ENCODE data around the gene ATAD3B.
A peak's percentile ranks its signal among the peaks of the same experiment; 100 is the strongest.

The ATAD3B gene

DNA sequence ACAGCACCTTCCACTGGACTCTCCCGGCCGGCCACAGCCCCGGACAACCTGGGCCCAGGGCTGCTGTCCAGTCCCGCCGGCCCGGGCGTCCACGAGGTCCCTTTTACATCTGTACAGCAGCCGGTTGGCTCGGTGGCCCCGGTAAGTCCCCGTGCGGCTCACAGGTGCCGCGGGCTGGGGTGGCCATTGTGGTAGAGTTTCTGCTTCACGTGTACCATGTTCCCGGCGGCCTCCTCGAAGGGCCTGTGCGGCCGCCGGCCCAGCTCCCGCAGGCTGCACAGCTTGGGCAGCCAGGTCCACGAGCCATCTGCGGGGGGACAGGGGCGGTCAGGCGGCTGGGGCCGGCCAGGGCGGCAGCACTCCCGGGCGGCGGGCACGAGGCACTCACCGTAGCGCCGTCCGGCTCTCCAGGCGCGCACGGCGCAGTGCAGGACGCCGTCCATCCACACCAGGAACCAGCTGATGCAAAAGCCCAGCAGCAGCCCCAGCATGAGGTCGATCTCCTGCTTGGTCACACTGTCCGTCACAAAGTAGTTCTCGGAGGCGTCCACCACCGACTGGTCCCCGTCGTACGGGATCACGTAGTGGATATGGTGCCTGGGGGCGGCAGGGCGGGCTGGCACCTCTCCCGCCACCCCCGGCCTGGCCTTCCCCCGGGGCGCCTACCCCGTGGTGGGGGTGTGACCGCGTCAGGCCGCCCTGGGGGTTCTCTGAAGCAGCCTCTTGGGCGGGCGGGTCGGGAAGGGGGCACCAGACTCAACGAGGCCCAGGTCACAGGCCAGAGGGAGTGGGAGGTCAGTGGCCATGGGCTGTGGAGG lies 63.8 kb downstream of the ATAD3B start:
- peak; percentile 46 for DNase-seq (ENCODE audit: low spot score)

DNA sequence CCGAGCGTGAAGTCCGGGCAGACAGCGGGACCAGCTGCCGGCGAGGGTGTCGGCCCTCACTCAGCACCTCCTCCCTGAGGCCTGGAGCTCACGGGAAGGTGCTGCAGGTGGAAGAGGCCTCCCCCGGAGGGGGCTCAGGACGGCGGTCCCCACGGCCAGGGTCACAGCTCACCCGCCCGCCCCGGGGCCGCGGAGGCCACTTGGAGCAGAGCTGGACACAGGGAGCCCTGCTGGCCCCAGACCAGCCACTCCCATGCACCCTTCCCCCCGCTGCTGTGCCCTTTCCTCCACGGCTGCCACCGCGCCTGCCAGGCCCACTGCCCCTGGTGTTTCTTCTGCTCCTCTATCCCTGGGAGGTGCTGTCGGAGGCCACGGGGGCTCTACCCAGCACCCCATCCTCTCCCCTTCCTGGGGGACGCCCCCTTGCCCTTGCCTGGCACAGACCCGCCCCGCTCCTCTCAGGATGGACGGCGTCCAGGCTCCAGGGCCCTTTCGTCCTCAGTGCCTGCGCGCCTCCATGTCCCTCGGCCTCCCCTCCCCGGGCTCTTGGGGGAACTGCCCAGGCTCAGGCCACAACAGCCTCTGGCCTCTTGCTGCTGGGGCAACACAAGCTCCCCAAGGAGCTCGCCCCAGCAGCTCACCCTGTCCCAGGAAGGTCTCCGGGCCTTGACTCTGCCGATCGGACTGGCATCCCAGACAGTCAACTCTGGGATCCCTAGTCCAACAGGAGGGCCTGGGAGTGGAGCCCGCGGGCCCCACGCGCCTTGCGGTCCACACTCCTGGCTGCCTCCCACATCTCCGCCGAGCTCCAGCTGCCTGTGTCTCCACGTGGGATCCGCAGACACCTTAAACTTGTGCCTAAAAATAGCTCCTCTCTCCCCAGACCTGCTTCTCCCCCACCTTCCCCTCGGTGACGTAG lies 64.7 kb downstream of the ATAD3B start:
- DNase-seq (ENCODE audit: low spot score): peak; percentile 41

DNA sequence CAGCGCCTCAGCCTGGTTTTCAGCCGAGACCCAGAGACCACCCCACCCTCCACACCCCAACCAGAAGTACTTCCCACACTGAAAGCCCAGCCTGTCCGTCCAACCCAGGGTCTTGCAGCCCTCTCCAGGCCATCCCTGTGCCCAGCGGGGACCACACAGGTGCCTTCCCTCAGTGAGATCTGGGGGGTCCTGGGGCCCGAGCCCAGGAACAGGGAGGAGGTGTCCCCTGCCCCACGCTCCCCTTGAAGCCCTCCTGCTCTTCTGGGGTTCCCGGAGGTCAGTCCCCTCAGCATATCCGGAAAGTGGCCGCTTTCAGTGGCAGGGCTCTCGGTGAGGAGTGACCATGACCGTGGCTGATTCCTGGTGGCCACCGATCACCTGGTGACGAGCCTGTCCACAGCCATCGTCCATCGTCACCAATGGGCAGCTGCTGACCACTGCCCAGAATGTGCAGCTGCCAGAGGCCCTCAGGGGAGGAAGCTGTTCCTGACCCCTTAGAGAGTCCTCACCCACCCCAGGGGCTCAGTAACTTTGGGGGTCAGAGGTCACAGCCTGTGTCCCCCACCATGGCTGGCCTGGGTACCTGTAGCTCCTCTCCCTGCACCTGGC lies 65.5 kb downstream of the ATAD3B start:
- DNase-seq (ENCODE audit: low spot score): no peak

DNA sequence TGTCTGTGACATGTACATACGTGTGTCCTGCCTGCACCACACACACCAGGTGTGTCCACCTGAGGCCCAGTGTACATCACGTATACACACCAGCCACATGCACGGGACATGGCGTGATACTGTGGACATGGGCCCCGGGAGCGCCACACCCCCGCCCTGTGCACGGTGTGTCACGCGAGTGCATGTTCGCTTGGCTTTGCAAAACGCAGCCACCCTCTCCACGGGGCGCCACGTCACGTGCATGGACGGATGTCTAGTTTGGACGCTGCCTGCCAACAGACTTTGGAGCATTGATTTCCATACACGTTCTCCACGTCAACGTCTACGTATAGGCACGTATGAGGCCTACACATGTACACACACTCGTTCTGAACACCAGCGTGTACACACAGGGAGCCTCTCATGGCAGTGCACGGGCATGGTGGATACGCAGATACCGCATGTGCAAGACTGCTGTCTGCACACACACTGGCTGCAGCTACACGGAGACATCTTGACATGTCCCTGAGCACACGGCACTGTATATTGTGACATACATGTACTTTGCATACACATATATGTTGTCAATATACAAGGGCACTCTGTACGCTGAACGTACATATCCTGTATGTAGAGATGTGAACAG lies 66.2 kb downstream of the ATAD3B start:
- no peak for DNase-seq (ENCODE audit: low spot score)

DNA sequence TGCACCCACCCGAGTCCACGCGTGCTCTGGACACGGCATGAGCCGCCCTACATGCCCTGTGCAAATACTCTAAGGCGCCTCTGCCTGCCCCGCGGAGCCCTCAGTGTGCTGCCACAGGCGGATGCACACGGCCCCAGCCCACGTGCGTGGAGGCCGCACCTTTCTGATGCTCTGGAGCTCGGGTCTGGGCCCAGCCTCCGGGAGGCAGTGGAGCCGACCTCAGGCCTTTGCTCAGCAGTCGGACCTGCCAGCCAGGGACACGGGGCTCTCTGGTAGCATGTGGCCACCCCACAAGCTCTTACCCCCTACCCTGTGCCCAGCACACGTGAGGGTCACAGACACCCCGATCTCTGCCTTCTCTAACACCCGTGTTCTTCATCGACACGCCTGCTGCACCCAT lies 66.8 kb downstream of the ATAD3B start:
- no peak for DNase-seq (ENCODE audit: low spot score)

DNA sequence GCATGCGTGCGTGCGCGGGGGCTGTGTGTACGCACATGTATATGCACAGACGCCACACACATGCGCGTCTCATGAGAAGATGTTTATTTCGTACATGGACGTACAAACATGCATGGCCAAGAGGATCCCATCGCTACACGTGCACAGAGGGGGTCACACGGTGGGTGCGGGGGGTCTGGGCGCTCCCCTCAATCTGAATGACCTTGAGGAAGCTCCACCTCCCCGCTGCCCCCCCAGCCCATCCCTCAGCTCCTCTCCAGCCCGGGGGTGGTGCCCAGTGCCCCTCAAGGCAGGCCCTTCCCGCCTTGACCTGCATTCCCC lies 67.4 kb downstream of the ATAD3B start:
- no peak for DNase-seq (ENCODE audit: low spot score)

DNA sequence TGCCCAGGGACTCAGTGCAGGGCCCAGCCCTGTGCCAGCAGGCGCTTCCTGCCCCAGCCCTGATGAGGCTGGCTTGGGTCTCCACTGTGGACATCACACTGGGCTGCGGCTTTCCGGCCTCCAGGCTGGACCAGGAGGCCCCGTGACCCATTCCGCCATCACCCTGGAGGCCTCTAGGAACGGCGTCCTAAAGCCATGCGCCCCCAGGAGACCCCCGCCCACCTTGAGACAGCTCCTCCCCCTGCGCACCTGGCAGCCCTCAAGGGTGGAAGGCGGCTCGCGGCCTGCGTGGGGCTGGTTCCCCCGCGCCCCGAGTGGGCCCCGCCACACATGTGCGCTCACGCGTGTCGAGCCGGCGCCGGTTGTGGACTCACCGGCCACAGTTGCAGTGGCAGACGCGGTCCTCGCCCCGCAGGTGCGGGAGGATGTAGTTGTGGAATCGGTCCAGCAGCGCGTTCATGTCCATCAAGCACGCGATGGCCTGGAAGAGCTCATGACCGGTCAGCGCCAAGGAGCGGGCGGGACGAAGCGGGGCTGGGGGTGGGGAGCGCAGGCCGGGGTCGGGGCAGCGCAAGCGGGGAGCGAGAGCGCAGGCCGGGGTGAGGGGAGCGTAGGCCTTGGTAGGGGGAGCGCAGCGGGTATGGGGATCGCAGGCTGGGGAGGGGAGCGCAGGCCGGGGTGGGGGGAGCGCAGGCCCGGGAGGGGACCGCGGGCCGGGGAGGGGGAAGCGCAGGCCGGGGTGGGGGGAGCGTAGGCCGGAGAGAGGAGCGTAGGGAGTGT lies 67.9 kb downstream of the ATAD3B start:
- DNase-seq (ENCODE audit: low spot score): no peak

DNA sequence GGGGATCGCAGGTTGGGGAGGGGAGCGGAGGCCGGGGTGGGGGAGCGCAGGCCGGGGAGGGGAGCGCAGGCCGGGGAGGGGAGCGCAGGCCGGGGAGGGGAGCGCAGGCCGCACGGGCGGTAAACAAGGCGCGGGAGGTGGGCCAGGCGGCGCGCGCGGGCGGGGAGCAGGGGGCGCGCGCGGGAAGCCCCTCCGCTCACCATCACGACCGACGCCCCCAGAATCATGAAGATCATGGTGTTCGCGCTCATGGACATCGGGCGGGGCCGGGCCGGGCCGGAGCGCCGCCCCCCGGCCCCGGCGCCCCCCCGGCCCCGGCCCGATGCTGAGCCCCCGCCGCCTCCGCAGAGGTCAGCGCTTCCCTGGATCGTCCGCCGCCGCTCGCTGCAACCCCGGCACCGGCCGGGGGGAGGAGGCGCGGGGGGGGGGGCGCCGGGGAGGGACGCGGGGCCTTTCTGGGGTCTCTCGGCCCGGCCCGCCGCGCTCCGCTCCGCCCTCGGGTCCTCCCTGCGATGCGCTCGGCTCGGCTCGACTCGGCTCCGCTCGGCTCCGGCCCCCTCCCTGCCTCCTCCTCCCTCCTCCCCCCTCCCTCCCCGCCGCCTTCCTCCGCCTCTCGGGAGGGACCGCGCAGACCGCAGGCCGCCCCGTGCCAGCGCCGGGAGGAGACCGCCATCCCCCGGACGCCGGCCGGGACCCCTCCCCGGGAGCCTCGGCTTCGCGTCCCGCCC lies 68.7 kb downstream of the ATAD3B start, which contains the start of gene TMEM240:
Gene TMEM240, minus strand, starts transcription at position 535 of the 728 bp plus-strand sequence. Its CDS starts 278 bp downstream, at position 257.
- DNase-seq (ENCODE audit: low spot score): no peak

DNA sequence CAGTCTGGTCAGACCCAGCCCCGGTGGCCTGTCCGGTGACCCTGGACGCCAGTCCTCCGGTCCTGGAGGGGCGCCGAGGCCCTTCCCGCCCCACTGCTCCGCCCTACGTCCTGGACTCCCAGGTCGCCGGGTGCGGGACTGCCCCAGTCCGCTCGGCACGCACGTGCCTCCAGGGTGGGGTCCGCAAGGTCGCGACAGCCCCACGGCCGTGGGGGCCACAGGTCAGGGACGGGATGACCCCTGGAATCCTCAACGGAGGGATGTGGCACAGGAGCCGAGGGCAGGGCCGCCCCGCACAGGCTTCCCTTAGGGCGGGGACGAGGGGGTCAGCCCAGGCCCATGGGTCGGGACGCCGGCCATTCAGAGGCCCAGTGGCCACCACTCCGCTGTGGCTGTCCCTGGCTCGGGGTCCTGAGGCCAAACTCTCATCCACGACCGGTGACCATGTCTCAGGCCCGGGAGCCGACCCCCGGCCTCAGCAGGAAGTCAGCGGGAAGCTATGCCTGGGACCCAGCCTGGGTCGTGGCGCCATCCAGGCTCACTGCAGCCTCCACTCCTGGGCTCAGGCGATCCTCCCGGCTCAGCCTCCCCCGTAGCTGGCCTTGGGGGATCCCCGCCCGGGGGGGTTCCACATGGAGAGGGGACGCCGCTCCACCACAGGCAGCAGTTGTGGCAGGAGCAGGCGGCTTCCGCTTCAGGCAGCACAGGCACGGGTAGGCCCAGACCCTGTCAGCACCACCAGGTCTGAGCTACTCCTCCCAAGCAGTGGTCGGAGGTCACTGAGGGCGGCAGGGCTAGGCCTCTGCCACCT lies 69.5 kb downstream of the ATAD3B start:
- no peak for DNase-seq (ENCODE audit: low spot score)

DNA sequence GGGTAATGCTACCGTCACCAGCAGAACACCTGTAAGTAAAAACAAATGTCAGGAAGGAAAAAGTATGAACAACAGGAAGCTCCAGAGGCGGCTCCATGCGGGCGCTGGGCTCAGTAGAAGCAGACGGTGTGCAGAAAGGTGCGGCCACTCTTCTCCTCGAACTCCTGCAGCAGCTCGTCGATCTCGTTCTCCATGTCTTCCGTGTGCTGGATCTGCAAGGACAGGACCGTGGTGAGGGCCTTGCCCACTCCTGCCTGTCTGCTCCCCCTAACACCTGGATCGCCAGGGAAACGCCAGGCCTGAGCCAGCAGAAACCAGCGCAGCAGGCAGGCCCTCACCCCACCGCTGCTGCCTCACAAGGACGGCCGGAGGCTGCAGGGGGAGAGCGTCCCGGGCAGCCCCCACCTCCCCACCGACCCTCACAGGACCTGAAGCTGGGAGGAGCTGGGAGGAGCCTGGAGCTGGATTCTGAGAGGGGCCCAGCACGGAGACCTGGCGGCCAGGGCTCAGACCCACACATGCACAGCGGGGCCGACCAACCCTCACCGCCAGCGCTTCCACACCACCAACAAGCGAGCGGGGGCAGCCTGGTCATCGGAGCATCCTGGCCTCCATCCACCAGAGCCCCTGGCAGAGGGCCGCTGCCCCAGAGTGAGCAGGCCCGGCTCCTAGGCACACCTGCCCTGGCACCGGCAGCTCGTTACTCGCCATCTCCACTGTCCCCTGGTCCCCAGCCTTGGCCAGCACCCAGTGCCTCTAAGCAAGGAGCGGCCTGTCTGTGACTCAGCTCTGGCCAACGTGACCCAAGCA lies 70.6 kb downstream of the ATAD3B start:
- DNase-seq (ENCODE audit: low spot score): no peak

DNA sequence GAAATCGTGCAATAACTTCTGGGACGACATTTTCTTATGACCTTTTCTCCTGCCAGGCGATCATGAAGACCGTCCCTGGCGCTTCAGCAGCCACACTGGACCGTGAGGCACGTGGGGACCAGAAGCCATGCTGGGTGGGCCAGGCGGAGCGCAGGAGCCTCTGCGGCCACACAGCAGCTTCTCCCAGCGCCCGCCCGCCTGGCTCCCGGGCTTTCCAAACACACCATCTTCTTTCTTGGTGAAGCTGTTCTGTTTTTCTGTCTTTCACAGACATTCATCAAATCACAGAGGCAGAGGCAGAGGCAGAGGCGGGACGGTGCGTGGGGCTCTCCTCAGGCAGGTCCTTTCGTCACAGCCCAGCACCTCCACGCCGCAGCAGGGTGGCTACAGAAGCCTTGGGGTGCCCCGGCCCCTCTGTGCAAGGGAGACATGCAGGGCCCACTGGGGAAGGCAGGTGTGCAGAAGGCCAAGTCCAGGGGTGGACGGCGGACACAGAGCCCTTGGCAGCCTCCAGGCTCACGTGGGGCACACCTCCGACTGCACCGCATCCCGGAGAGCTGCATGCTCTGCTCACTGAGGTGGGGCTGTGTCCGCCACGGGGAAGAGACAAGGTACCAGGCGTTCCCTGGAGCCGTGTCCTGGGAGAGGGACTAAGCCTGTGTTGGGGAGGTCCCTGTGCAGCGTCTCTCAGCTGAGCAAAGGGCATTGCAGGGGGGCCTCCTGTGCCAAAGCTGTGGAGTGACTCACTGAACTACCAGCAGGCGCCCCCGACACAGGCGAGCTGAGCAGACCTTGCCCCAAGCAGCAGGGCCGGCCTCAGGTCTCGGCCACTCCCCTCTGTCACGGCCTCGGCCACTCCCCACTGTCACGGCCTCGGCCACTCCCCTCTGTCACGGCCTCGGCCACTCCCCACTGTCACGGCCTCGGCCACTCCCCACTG lies 71.5 kb downstream of the ATAD3B start:
- DNase-seq (ENCODE audit: low spot score): no peak

DNA sequence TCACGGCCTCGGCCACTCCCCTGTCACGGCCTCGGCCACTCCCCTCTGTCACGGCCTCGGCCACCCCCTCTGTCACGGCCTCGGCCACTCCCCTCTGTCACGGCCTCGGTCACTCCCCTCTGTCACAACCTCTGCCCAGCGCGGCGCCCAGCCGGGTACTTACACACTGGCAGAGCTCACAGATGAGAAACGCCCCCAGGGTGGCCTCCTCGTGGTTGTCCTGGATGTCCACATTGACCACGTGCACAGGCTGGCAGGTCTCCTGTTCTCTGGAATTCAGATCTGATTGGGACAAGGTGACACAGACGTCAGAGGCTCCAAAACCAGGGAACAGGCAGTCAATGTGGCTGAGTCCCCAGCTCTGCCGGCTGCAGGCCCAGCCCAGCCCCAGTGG lies 72.1 kb downstream of the ATAD3B start:
- DNase-seq (ENCODE audit: low spot score): no peak

DNA sequence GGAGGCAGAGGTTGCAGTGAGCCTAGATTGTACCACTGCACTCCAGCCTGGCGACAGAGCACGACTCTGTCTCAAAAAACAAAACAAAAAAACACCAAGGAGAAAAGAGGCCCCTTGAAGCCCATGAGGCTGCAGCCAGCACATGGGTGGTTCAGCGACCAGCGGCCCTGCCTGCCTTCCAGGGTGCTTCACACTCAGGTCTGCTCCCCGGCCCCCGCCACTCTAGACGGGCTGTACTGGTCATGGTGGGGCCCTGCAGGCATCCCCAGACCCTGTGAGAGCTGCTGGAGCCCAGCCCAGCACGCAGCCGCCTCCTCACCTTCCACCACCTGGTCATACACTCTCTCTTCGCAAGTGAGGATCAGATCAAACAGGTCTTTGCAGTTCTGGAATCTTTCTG lies 73.0 kb downstream of the ATAD3B start:
- no peak for DNase-seq (ENCODE audit: low spot score)

Measured in D341Med (cell line).